DMS114 treated with DMSO at 0.1 percent for 48 hours (cell line): ENCODE data around the gene TBC1D2B.
A peak's percentile ranks its signal among the peaks of the same experiment; 100 is the strongest.
"Not testable (repeated sequence)": the region's sequence is repeated elsewhere in the genome, so short reads cannot be mapped to it uniquely, and the experiment has no call there.

Source experiments
- DNase-seq: peaks from one replicate; lab custom pipeline; 2025; ENCODE audit not compliant: unreplicated experiment; lab: John Stamatoyannopoulos, UW

The TBC1D2B gene

GRCh38 chr15:78006567-78007205 is 70.8 kb downstream of the TBC1D2B start:
- DNase-seq: no peak

- no peak for DNase-seq
Measured at GRCh38 chr15:78004919-78005634, 72.4 kb downstream of the TBC1D2B start.

GRCh38 chr15:78004222-78004727 is 73.2 kb downstream of the TBC1D2B start:
- DNase-seq: no peak

- no peak for DNase-seq
Measured at GRCh38 chr15:78003539-78004008, 73.9 kb downstream of the TBC1D2B start.

- DNase-seq: no peak
Measured at GRCh38 chr15:78002996-78003395, 74.5 kb downstream of the TBC1D2B start.

GRCh38 chr15:78001656-78002055 is 75.9 kb downstream of the TBC1D2B start:
- DNase-seq: no peak

GRCh38 chr15:78000927-78001249 is 76.6 kb downstream of the TBC1D2B start:
- no peak for DNase-seq

GRCh38 chr15:78000091-78000926 is 77.2 kb downstream of the TBC1D2B start:
- DNase-seq: peak; percentile 26

- DNase-seq: no peak
Measured at GRCh38 chr15:77999486-77999885, 78.0 kb downstream of the TBC1D2B start.

GRCh38 chr15:77998592-77998991 is 78.9 kb downstream of the TBC1D2B start:
- DNase-seq: no peak

- DNase-seq: not testable (repeated sequence)
Measured at GRCh38 chr15:77997761-77998554, 79.6 kb downstream of the TBC1D2B start.

GRCh38 chr15:77997221-77997620 is 80.3 kb downstream of the TBC1D2B start:
- not testable (repeated sequence) for DNase-seq

- not testable (repeated sequence) for DNase-seq
Measured at GRCh38 chr15:77996713-77997171, 80.8 kb downstream of the TBC1D2B start.

GRCh38 chr15:77996226-77996625 is 81.3 kb downstream of the TBC1D2B start:
- not testable (repeated sequence) for DNase-seq

GRCh38 chr15:77995537-77995918 is 82.0 kb downstream of the TBC1D2B start:
- not testable (repeated sequence) for DNase-seq

- DNase-seq: not testable (repeated sequence)
Measured at GRCh38 chr15:77994893-77995536, 82.5 kb downstream of the TBC1D2B start.

- DNase-seq: not testable (repeated sequence)
Measured at GRCh38 chr15:77993970-77994693, 83.4 kb downstream of the TBC1D2B start.

- DNase-seq: no peak
Measured at GRCh38 chr15:77993374-77993911, 84.1 kb downstream of the TBC1D2B start.
